Astrocyte (in vitro differentiated cells and primary cell): ENCODE results near the gene MBP. TPM values are rescaled to one million over a fixed set of nuclear protein-coding genes. Genes with fewer than 3 reads are reported as not detected.
A peak's percentile ranks its signal among the peaks of the same experiment; 100 is the strongest.

Experiments
- DNase-seq: peaks from one replicate; pipeline ENCODE4 v3.0.0-alpha.2; 2010; ENCODE audit warnings: low read depth
- FAIRE-seq: peaks from 2 replicates; lab custom pipeline; 2011; peaks lifted over from hg19 to GRCh38; lab: Jason Lieb, UNC
- H2AFZ ChIP-seq: 2 replicates; pipeline ENCODE4 v1.6.0; 2012; ENCODE audit warnings: low read depth, low read length, inconsistent platforms
- H3K27ac ChIP-seq: 2 replicates; pipeline ENCODE4 v1.5.1; 2011; ENCODE audit warnings: low read depth, low read length, inconsistent platforms
- H3K27me3 ChIP-seq: 2 replicates; pipeline ENCODE4 v1.6.0; 2011; ENCODE audit warnings: low read length, inconsistent platforms; ENCODE audit not compliant: insufficient read depth
- H3K36me3 ChIP-seq: 2 replicates; pipeline ENCODE4 v1.5.1; 2011; ENCODE audit warnings: low read length, inconsistent platforms; ENCODE audit not compliant: insufficient read depth
- H3K4me1 ChIP-seq: 2 replicates; pipeline ENCODE4 v1.5.1; 2011; ENCODE audit warnings: low read length, inconsistent platforms; ENCODE audit not compliant: insufficient read depth
- H3K4me2 ChIP-seq: 2 replicates; pipeline ENCODE4 v1.6.0; 2012; ENCODE audit warnings: low read length, inconsistent platforms
- H3K4me3 ChIP-seq: 2 replicates; pipeline ENCODE4 v1.5.1; 2011; ENCODE audit warnings: low read depth, mild to moderate bottlenecking, low read length, inconsistent platforms; ENCODE audit not compliant: insufficient read depth
- H3K79me2 ChIP-seq: 2 replicates; pipeline ENCODE4 v1.6.0; 2012; ENCODE audit warnings: mild to moderate bottlenecking, low read length, inconsistent platforms; ENCODE audit not compliant: insufficient read depth
- H3K9ac ChIP-seq: 2 replicates; pipeline ENCODE4 v1.6.0; 2012; ENCODE audit warnings: mild to moderate bottlenecking, low read length, inconsistent platforms
- H3K9me3 ChIP-seq: 2 replicates; pipeline ENCODE4 v1.5.1; 2012; ENCODE audit warnings: low read depth, mild to moderate bottlenecking, low read length, inconsistent platforms; ENCODE audit not compliant: insufficient read depth
- H4K20me1 ChIP-seq: 2 replicates; pipeline ENCODE4 v1.6.0; 2012; ENCODE audit warnings: low read length, inconsistent platforms; ENCODE audit not compliant: insufficient read depth
- H3K27ac Mint-ChIP-seq: one replicate; pipeline ENCODE4 v1.8.0; 2021; ENCODE audit warnings: mild to moderate bottlenecking, mixed read lengths; ENCODE audit not compliant: unreplicated experiment
- H3K27me3 Mint-ChIP-seq: one replicate; pipeline ENCODE4 v1.8.0; 2021; ENCODE audit warnings: low read depth, mixed read lengths; ENCODE audit not compliant: unreplicated experiment
- H3K36me3 Mint-ChIP-seq: one replicate; pipeline ENCODE4 v1.8.0; 2021; ENCODE audit warnings: low read depth, mixed read lengths; ENCODE audit not compliant: unreplicated experiment
- H3K4me1 Mint-ChIP-seq: one replicate; pipeline ENCODE4 v1.8.0; 2021; ENCODE audit warnings: low read depth, mixed read lengths; ENCODE audit not compliant: unreplicated experiment
- H3K4me3 Mint-ChIP-seq: one replicate; pipeline ENCODE4 v1.8.0; 2021; ENCODE audit warnings: mild to moderate bottlenecking, moderate library complexity, mixed read lengths; ENCODE audit not compliant: unreplicated experiment
- H3K9me3 Mint-ChIP-seq: one replicate; pipeline ENCODE4 v1.8.0; 2021; ENCODE audit warnings: mild to moderate bottlenecking, mixed read lengths; ENCODE audit not compliant: unreplicated experiment
- CTCF ChIP-seq: IDR thresholded peaks from 2 replicates; pipeline ENCODE4 v1.5.1; 2011; ENCODE audit warnings: low read depth, mild to moderate bottlenecking, inconsistent platforms, low read length, moderate library complexity; ENCODE audit not compliant: insufficient read depth
- EZH2 ChIP-seq: IDR thresholded peaks from 2 replicates; pipeline ENCODE4 v1.6.1; 2012; ENCODE audit warnings: mild to moderate bottlenecking, low read length, inconsistent platforms; ENCODE audit not compliant: insufficient read depth
- total RNA-seq: library from RNA; stranded (reverse); gene quantifications from 2 replicates; pipeline ENCODE4 v1.2.1, GENCODE V29; 2021

The MBP gene
- total RNA-seq, 1 donor from 2014 or later, result 11.4 TPM

- H3K36me3 Mint-ChIP-seq, result no peaks in the 10 kb centered on the region
- H3K4me2 ChIP-seq, result peak overlapping the region; percentile 50
- TF ChIP-seq CTCF, result no peak
- TF ChIP-seq EZH2, result no peak
Observed at GRCh38 chr18:77127769-77128671, 4.6 kb downstream of the MBP start.

GRCh38 chr18:77124452-77124922 is 8.1 kb downstream of the MBP start:
- H3K36me3 Mint-ChIP-seq, result no peaks in the 10 kb centered on the region
- H3K27ac Mint-ChIP-seq, result peak overlapping the region; percentile 49
- H3K9ac ChIP-seq, result peak overlapping the region; percentile 26
- no peaks in the 10 kb centered on the region for H3K9me3 ChIP-seq
- H3K27me3 ChIP-seq, result no peaks in the 10 kb centered on the region
- H3K36me3 ChIP-seq, result no peaks in the 10 kb centered on the region
- H3K4me3 ChIP-seq, result no peak overlapping the region
- H3K4me3 Mint-ChIP-seq, result no peak overlapping the region
- DNase-seq (no peak), FAIRE-seq (no peak)
- peak overlapping the region; percentile 1 for H2AFZ ChIP-seq
- H3K27me3 Mint-ChIP-seq, result no peaks in the 10 kb centered on the region
- H3K4me2 ChIP-seq, result peak overlapping the region; percentile 44
- peak overlapping the region; percentile 18 for H3K27ac ChIP-seq
- no peak for TF ChIP-seq CTCF
- no peak for TF ChIP-seq EZH2
- H3K79me2 ChIP-seq, result peaks cover 44% of the 10 kb centered on the region
- peaks cover 31% of the 10 kb centered on the region for H3K4me1 Mint-ChIP-seq
- H3K4me1 ChIP-seq, result peaks cover 27% of the 10 kb centered on the region
- H4K20me1 ChIP-seq, result no peaks in the 10 kb centered on the region
- H3K9me3 Mint-ChIP-seq, result no peaks in the 10 kb centered on the region

More at GRCh38 chr18:77127769-77128671, 4.6 kb downstream of the MBP start:
- Histone ChIP-seq H3K4me3 (no peak overlapping the region), H3K79me2 (peaks cover 46% of the 10 kb centered on the region), H3K36me3 (no peaks in the 10 kb centered on the region), H3K27me3 (no peaks in the 10 kb centered on the region), H3K27ac (peak overlapping the region; percentile 96), H4K20me1 (no peaks in the 10 kb centered on the region), H3K9me3 (no peaks in the 10 kb centered on the region), H3K9ac (peak overlapping the region; percentile 81), H3K4me1 (peaks cover 47% of the 10 kb centered on the region), H2AFZ (no peak overlapping the region)
- no peaks in the 10 kb centered on the region for H3K9me3 Mint-ChIP-seq
- peak; percentile 96 for DNase-seq
- H3K4me3 Mint-ChIP-seq, result peak overlapping the region; percentile 62
- H3K27ac Mint-ChIP-seq, result peak overlapping the region; percentile 90
- FAIRE-seq, result peak; percentile 95
- H3K27me3 Mint-ChIP-seq, result no peaks in the 10 kb centered on the region
- H3K4me1 Mint-ChIP-seq, result peaks cover 40% of the 10 kb centered on the region
